Gastrocnemius medialis (tissue), 4 donors: ENCODE data around the gene IL1RL1.

Source experiments
- CTCF ChIP-seq, 5 experiments: fragments of 450-650 bp in 3 of 5; fragments of 200-600 bp in 2 of 5; sonication (generic) in 2 of 5; IDR thresholded peaks in 4 of 5; conservative IDR thresholded peaks in 1 of 5; 1 replicate in 4 of 5; 2 replicates in 1 of 5; pipeline ENCODE4 v1.5.1; 2016 to 2019; ENCODE audit warnings: antibody characterized with exemption in 5 of 5, mild to moderate bottlenecking in 3 of 5, moderate library complexity in 3 of 5
- POLR2A ChIP-seq, 2 donors: fragments of 450-650 bp; IDR thresholded peaks; one replicate each; pipeline ENCODE4 v1.6.1; 2017; ENCODE audit warnings: antibody characterized with exemption in 2 of 2, mild to moderate bottlenecking in 2 of 2, moderate library complexity in 2 of 2

- TF ChIP-seq CTCF (IDR thresholded peaks at IDR 0.05 in 4 of 5, conservative IDR thresholded peaks at IDR 0.05 in 1 of 5), result no peak
- TF ChIP-seq POLR2A (IDR thresholded peaks at IDR 0.05), result no peak
Measured at GRCh38 chr2:102386004-102386403, 74.6 kb downstream of the IL1RL1 start.
